Common myeloid progenitor, CD34-positive (primary cell): ENCODE measurements around the gene CRX.
"Not testable (repeated sequence)": the region's sequence is repeated elsewhere in the genome, so short reads cannot be mapped to it uniquely, and the experiment has no call there.

Experiments
- CTCF ChIA-PET: fragments of 350-600 bp; sonication (Branson Sonifier 250); formaldehyde crosslinking; loops from one replicate; lab custom pipeline; 2021; ENCODE audit warnings: antibody characterized with exemption; lab: Charles Lee
- POLR2A ChIA-PET: fragments of 350-600 bp; sonication (Branson Sonifier 250); formaldehyde crosslinking; loops from one replicate; lab custom pipeline; 2021; ENCODE audit warnings: antibody characterized with exemption; lab: Charles Lee
- DNase-seq, 3 donors: peaks; one replicate each; pipeline versions ENCODE4 v3.0.0 to v3.0.0-alpha.2; 2013
- H3K27ac ChIP-seq, 2 experiments: 1 replicate in 1 of 2; 2 replicates in 1 of 2; pipeline ENCODE4 v1.7.0; 2013; ENCODE audit warnings: inconsistent platforms in 2 of 2, low read length in 2 of 2, mild to moderate bottlenecking in 2 of 2, low read depth in 1 of 2, moderate library complexity in 1 of 2; ENCODE audit not compliant: severe bottlenecking in 2 of 2, insufficient read depth in 1 of 2, poor library complexity in 1 of 2
- H3K27me3 ChIP-seq, 5 experiments: replicated peaks in 2 of 5; 1 replicate in 3 of 5; 2 replicates in 2 of 5; pipeline versions ENCODE4 v1.6.1 to v1.7.0; 2013; ENCODE audit warnings: low read length in 4 of 5, mild to moderate bottlenecking in 2 of 5, moderate library complexity in 2 of 5, inconsistent platforms in 1 of 5; ENCODE audit not compliant: insufficient read depth in 5 of 5, control insufficient read depth in 4 of 5
- H3K36me3 ChIP-seq, 4 experiments: 1 replicate in 2 of 4; 2 replicates in 2 of 4; pipeline versions ENCODE4 v1.6.1 to v1.7.0; 2013; ENCODE audit warnings: low read length in 3 of 4, control low read depth in 1 of 4, mild to moderate bottlenecking in 1 of 4; ENCODE audit not compliant: control insufficient read depth in 4 of 4, insufficient read depth in 4 of 4
- H3K4me1 ChIP-seq, 4 experiments: 1 replicate in 3 of 4; 2 replicates in 1 of 4; pipeline versions ENCODE4 v1.6.1 to v1.7.1; 2013; ENCODE audit warnings: low read length in 3 of 4, mild to moderate bottlenecking in 3 of 4, control low read depth in 1 of 4, inconsistent platforms in 1 of 4, moderate library complexity in 1 of 4; ENCODE audit not compliant: control insufficient read depth in 4 of 4, insufficient read depth in 4 of 4; ENCODE audit errors: control extremely low read depth in 1 of 4
- H3K4me3 ChIP-seq, 7 experiments: 1 replicate in 4 of 7; 2 replicates in 3 of 7; pipeline versions ENCODE4 v1.5.1 to v1.7.0; 2013; ENCODE audit warnings: mild to moderate bottlenecking in 7 of 7, low read length in 6 of 7, moderate library complexity in 6 of 7, inconsistent platforms in 2 of 7, low read depth in 2 of 7, control low read depth in 1 of 7; ENCODE audit not compliant: insufficient read depth in 4 of 7, control insufficient read depth in 1 of 7; ENCODE audit errors: extremely low read depth in 1 of 7
- H3K9me3 ChIP-seq, 5 experiments: 1 replicate in 4 of 5; 2 replicates in 1 of 5; pipeline versions ENCODE4 v1.6.1 to v1.7.1; 2013; ENCODE audit warnings: low read length in 4 of 5, mild to moderate bottlenecking in 2 of 5, inconsistent platforms in 1 of 5, low read depth in 1 of 5, moderate library complexity in 1 of 5; ENCODE audit not compliant: control insufficient read depth in 4 of 5, insufficient read depth in 2 of 5; ENCODE audit errors: control extremely low read depth in 1 of 5
- whole genome bisulfite sequencing: methylation state at CpG from one replicate; pipeline ENCODE4 v1.1.5; 2013; ENCODE audit not compliant: insufficient coverage; 5-methylcytosine and 5-hydroxymethylcytosine counted together

CRX gene

DNA sequence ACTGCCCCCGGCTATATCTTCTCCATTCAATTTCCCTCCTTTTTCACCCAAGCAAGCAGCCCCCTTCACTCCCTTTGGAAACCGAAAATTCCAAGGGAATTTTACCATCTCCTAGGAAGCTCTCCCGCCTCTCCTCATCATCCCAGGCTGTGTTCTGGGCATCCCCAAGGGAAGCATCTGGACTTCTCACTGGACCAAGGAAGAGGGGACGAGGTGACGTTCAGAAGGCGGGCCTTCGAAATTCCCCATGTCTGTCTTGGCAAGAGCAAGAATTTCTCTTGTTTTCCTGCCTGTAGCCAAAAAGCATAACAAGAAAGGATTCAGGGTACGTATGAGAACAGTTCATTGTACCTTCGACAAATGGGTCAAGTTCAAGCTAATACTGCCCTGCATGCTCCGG, 43.4 kb downstream of the CRX start:
- no peaks in the 10 kb centered on the region for H3K4me1 ChIP-seq
- 88% methylated on average over 7 of the region's 10 CpGs for WGBS
- no peak overlapping the region for H3K27ac ChIP-seq
- peaks cover 0 to 14% (median 2%) of the 10 kb centered on the region in 5 experiments for H3K27me3 ChIP-seq
- ChIA-PET CTCF (interaction anchor here (1.0 to 1.7 kb wide), 2 partner anchors 13 to 24 kb away, joined by 3 to 6 read pairs; no protein-coding TSS in a partner anchor), POLR2A (no interaction called here)
- no peaks in the 10 kb centered on the region for H3K36me3 ChIP-seq
- H3K9me3 ChIP-seq = peaks cover 0 to 8% (median 5%) of the 10 kb centered on the region in 5 experiments
- no peak for DNase-seq
- H3K4me3 ChIP-seq = no peak overlapping the region

DNA sequence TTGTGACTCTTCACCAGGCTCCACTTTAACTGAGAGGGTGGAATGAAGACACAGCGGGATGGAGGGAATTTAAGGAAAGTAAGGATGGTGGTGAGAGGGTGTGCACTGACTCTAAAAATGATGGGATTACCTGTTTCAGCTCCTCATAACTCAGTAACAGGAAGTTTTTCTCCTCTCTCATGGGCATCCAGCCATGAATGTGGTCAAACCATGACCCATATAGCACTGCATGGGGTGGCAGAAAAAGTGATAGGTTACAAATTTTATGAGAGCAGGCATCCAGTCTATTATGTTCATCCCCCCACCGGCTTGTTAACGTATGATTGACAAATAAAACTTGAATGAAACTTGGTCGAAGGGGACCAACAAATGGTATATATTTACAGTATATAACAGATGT, 57.2 kb downstream of the CRX start:
- Histone ChIP-seq H3K4me1 (no peaks in the 10 kb centered on the region), H3K27me3 (no peaks in the 10 kb centered on the region), H3K4me3 (no peak overlapping the region), H3K36me3 (no peaks in the 10 kb centered on the region), H3K9me3 (no peaks in the 10 kb centered on the region), H3K27ac (no peak overlapping the region)
- CTCF ChIA-PET = interaction anchor here (1.5 kb wide), 1 partner anchor 10 kb away, joined by 5 read pairs; no protein-coding TSS in a partner anchor
- POLR2A ChIA-PET = no interaction called here
- no CpG with 5 or more reads among the region's 4 CpGs for WGBS
- no peak for DNase-seq

- CTCF ChIA-PET, H3K27ac ChIP-seq, H3K4me3 ChIP-seq, POLR2A ChIA-PET, H3K4me1 ChIP-seq, H3K36me3 ChIP-seq, H3K27me3 ChIP-seq, H3K9me3 ChIP-seq: not testable (repeated sequence)
- DNase-seq = peak; percentile 13 to 66 (median 43)
- WGBS = no CpG with 5 or more reads among the region's 4 CpGs
Observed at GRCh38 chr19:47879385-47879784, 57.6 kb downstream of the CRX start.

GRCh38 chr19:47881757-47882156, 60.0 kb downstream of the CRX start:
- Histone ChIP-seq H3K4me1 (no peaks in the 10 kb centered on the region), H3K4me3 (no peak overlapping the region), H3K9me3 (no peaks in the 10 kb centered on the region), H3K36me3 (no peaks in the 10 kb centered on the region), H3K27me3 (peaks cover 0 to 8% (median 2%) of the 10 kb centered on the region in 5 experiments), H3K27ac (no peak overlapping the region)
- CTCF ChIA-PET = interaction anchor here (1.4 kb wide), 1 partner anchor 18 kb away, joined by 4 read pairs; no protein-coding TSS in a partner anchor
- POLR2A ChIA-PET = no interaction called here
- no peak for DNase-seq
- WGBS = 86% methylated on average over 4 of the region's 5 CpGs

- no CpG with 5 or more reads among the region's 3 CpGs for WGBS
- H3K36me3 ChIP-seq = no peaks in the 10 kb centered on the region
- no peak for DNase-seq
- H3K27me3 ChIP-seq = peaks cover 0 to 8% (median 2%) of the 10 kb centered on the region in 5 experiments
- ChIA-PET CTCF (no interaction called here), POLR2A (no interaction called here)
- no peak overlapping the region for H3K27ac ChIP-seq
- H3K4me1 ChIP-seq = no peaks in the 10 kb centered on the region
- no peaks in the 10 kb centered on the region for H3K9me3 ChIP-seq
- H3K4me3 ChIP-seq = no peak overlapping the region
Observed at GRCh38 chr19:47882890-47883289, 61.2 kb downstream of the CRX start.

DNA sequence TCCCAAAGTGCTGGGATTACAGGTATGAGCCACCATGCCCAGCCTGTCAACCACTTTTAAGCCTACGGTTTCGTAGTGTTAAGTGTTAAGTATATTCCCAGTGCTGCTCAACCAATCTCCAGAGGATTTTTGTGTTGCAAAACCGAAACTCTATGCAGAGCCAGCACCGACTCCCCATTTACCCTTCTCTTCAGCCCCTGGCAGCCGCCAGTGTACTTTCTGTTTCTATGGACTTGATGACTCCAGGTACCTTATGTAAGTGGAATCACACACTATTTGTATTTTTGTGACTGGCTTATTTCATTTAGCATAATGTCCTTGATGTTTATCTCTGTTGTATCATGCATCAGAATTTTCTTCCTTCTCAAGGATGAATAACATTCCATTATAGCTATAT, 63.3 kb downstream of the CRX start:
- H3K27ac ChIP-seq = no peak overlapping the region
- 100% methylated on average over 3 of the region's 5 CpGs for WGBS
- POLR2A ChIA-PET = no interaction called here
- no peak for DNase-seq
- H3K36me3 ChIP-seq = no peaks in the 10 kb centered on the region
- no peak overlapping the region for H3K4me3 ChIP-seq
- CTCF ChIA-PET = no interaction called here
- H3K4me1 ChIP-seq = no peaks in the 10 kb centered on the region
- peaks cover 0 to 8% (median 2%) of the 10 kb centered on the region in 5 experiments for H3K27me3 ChIP-seq
- no peaks in the 10 kb centered on the region for H3K9me3 ChIP-seq

- no peaks in the 10 kb centered on the region for H3K9me3 ChIP-seq
- H3K4me1 ChIP-seq = peaks cover 0 to 3% (median 0%) of the 10 kb centered on the region in 4 experiments
- 89% methylated on average over 8 of the region's 12 CpGs for WGBS
- H3K27ac ChIP-seq = no peak within 1 kb of the TSS
- ChIA-PET POLR2A (no interaction called here), CTCF (interaction anchor here (0.5 to 1.2 kb wide), 2 partner anchors 17 to 604 kb away, joined by 3 read pairs; no protein-coding TSS in a partner anchor)
- no peak within 1 kb of the TSS for H3K4me3 ChIP-seq
- H3K36me3 ChIP-seq = no peaks in the 10 kb centered on the region
- H3K27me3 ChIP-seq = peaks cover 0 to 8% (median 2%) of the 10 kb centered on the region in 5 experiments
- DNase-seq = no peak
Observed at GRCh38 chr19:47886010-47886559, 64.3 kb downstream of the CRX start, which contains the start of gene SULT2A1. Gene SULT2A1, minus strand, starts transcription at chr19:47886315. Its CDS starts 58 bp downstream, at chr19:47886257.
